Mucosa of rectum (tissue), 2 donors: ENCODE data around the gene NUP37.
A peak's percentile ranks its signal among the peaks of the same experiment; 100 is the strongest.
"Not testable (repeated sequence)": the region's sequence is repeated elsewhere in the genome, so short reads cannot be mapped to it uniquely, and the experiment has no call there.

Experiments used
- H3K27ac ChIP-seq, 2 donors: one replicate each; pipeline ENCODE4 v1.7.0; 2013; ENCODE audit warnings: inconsistent platforms in 2 of 2, low read depth in 2 of 2, low read length in 2 of 2
- H3K27me3 ChIP-seq, 2 donors: one replicate each; pipeline ENCODE4 v1.7.0; 2013; ENCODE audit warnings: low read length in 2 of 2; ENCODE audit not compliant: control insufficient read depth in 2 of 2, insufficient read depth in 2 of 2
- H3K36me3 ChIP-seq, 2 donors: one replicate each; pipeline ENCODE4 v1.7.0; 2013; ENCODE audit warnings: low read length in 2 of 2; ENCODE audit not compliant: control insufficient read depth in 2 of 2, insufficient read depth in 2 of 2
- H3K4me1 ChIP-seq, 2 donors: one replicate each; pipeline ENCODE4 v1.7.0; 2013; ENCODE audit warnings: low read length in 2 of 2, mild to moderate bottlenecking in 1 of 2; ENCODE audit not compliant: control insufficient read depth in 2 of 2, insufficient read depth in 2 of 2
- H3K4me3 ChIP-seq, 2 donors: one replicate each; pipeline ENCODE4 v1.7.0; 2013; ENCODE audit warnings: low read length in 2 of 2
- H3K9ac ChIP-seq, 2 donors: one replicate each; pipeline ENCODE4 v1.7.0; 2013; ENCODE audit warnings: low read length in 2 of 2, low read depth in 1 of 2, mild to moderate bottlenecking in 1 of 2
- H3K9me3 ChIP-seq, 2 donors: one replicate each; pipeline ENCODE4 v1.7.0; 2013; ENCODE audit warnings: low read length in 2 of 2; ENCODE audit not compliant: control insufficient read depth in 2 of 2
- donor health status: healthy.
- donor health status: Normal muscosa, but diverticular disease.

Gene NUP37

DNA sequence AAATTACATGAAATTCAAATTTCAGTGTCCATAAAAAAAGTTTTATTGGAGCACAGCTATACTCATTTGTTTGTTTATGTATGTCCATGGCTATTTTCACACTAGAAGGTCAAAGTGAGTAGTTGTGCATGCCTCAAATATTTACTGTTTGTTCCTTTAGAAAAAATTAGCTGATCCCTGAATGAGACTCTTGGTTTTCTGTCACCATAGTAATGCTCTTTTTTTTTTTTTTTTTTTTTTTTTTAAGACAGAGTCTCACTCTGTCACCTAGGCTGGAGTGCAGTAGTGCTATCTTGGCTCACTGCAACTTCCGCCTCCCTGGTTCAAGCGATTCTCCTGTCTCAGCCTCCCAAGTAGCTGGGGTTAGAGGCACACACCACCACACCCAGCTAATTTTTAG is 1.4 kb upstream of the NUP37 start:
- Histone ChIP-seq H3K4me3 (peak overlapping the region in 1 of 2 donors; percentile 98), H3K4me1 (peaks cover 9 to 12% of the 10 kb centered on the region in 2 donors)
- H3K27ac ChIP-seq, H3K9ac ChIP-seq, H3K9me3 ChIP-seq, H3K36me3 ChIP-seq, H3K27me3 ChIP-seq: not testable (repeated sequence)

DNA sequence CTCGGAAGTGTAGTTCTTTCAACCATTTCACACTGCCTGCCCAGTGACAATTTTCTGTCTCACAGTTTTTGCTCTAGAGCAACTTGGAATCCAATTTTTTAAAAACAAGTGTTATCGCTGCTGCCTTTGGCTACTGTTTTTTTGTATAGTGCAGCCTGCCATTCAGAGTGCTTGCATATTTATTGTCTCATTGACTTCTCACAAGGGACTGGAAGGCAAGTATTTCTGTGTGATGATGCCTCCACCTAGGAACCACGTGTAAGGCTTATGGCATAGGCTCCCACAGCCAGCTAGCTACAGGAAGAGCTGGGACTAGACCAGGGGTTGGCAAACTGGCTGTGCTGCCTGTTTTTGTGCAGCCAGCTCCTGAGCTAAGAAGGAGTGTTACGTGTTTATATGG is 972 bp upstream of the NUP37 start:
- H3K9ac ChIP-seq = peak overlapping the region; percentile 63 to 87
- H3K4me3 ChIP-seq = peak overlapping the region; percentile 96 to 98

DNA sequence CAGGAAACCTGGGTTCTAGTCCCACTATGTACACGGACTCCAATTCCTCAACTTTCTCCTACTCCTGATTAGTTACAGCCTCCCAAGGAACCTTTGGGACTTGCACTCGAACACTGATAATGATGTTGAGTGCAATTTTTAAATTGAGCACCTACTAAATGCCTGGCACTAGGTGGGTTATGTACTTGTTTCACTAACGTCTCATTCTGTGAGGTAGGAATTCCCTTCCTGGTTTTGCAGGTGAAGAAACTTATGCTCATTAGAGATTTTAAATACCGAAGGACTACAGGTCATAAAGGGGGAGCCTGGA is 605 bp upstream of the NUP37 start:
- Histone ChIP-seq H3K27ac (no peak overlapping the region), H3K9me3 (no peaks in the 10 kb centered on the region), H3K9ac (peak overlapping the region; percentile 63 to 87), H3K4me3 (peak overlapping the region; percentile 96 to 98), H3K4me1 (peaks cover 9 to 12% of the 10 kb centered on the region in 2 donors), H3K27me3 (no peaks in the 10 kb centered on the region), H3K36me3 (peaks cover 4 to 6% of the 10 kb centered on the region in 2 donors)

More for the DNA sequence above, 972 bp upstream of the NUP37 start:
- no peak overlapping the region for H3K27ac ChIP-seq
- no peaks in the 10 kb centered on the region for H3K27me3 ChIP-seq
- H3K4me1 ChIP-seq = peaks cover 9 to 12% of the 10 kb centered on the region in 2 donors
- peaks cover 2 to 6% of the 10 kb centered on the region in 2 donors for H3K36me3 ChIP-seq
- H3K9me3 ChIP-seq = no peaks in the 10 kb centered on the region

DNA sequence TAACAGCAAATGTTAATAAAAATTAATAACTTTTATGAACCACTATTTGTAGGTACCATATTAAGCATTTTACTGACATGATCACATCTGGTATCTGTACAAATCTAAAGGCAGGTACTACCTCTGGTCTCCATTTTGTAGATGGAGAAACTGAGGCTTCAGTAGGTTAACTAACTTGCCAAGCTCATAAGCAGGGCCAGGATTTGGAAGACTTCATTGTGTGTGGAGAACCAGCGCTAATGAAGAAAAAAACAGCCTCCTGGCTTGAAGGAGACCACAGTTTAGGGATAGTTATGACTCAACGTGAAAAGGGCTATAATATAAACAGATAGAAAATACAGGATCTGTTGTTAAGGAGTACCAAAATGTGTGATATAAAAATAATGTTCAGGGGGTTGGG is 1.0 kb downstream of the NUP37 start:
- Histone ChIP-seq H3K36me3 (peaks cover 9% of the 10 kb centered on the region in 2 donors), H3K27me3 (no peaks in the 10 kb centered on the region), H3K9ac (peak overlapping the region in 1 of 2 donors; percentile 95), H3K4me1 (peaks cover 9 to 12% of the 10 kb centered on the region in 2 donors), H3K9me3 (no peaks in the 10 kb centered on the region), H3K27ac (no peak overlapping the region), H3K4me3 (peak overlapping the region; percentile 96 to 98)

DNA sequence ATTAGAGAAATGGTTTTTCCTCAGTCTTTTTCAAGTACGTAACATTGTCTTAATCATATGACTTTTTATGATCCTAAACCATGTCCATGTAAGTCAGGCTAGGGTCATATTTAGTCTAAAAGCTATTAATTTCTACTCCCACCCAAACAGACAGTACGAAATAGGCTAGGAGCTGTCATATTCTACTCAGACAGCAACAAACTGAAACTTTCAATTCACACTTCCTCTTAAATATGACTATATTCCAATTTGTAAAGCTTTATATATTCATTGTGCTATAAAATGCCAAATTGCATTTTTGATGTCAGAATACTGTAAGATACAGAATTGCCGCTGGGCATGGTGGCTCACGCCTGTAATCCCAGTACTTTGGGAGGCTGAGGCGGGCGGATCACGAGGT is 3.5 kb downstream of the NUP37 start:
- H3K4me1 ChIP-seq = peaks cover 9 to 12% of the 10 kb centered on the region in 2 donors
- H3K27me3 ChIP-seq = no peaks in the 10 kb centered on the region
- no peak overlapping the region for H3K4me3 ChIP-seq
- H3K27ac ChIP-seq = no peak overlapping the region
- peaks cover 11 to 14% of the 10 kb centered on the region in 2 donors for H3K36me3 ChIP-seq
- no peak overlapping the region for H3K9ac ChIP-seq
- H3K9me3 ChIP-seq = no peaks in the 10 kb centered on the region

DNA sequence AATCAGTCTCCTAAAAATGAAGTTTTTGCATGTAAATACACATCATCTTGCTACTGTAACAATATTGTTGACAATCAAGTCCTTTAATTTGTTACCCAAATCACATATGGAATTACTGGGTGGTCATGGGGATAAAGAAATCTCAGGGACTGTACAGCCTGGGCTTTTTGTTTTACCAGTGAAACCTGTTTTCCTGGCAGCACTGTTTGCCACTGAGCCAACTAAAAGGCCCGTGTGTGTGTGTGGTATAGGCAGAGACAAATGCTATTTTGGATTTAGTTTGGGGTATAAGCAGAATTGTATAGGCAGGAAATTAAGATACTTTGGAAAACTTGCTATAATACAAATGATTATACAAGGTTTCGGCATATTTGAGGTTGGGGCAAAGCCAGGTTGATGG is 5.7 kb downstream of the NUP37 start:
- H3K36me3 ChIP-seq = peaks cover 16 to 22% of the 10 kb centered on the region in 2 donors
- H3K4me3 ChIP-seq = no peak overlapping the region
- no peaks in the 10 kb centered on the region for H3K9me3 ChIP-seq
- no peak overlapping the region for H3K27ac ChIP-seq
- H3K27me3 ChIP-seq = no peaks in the 10 kb centered on the region
- H3K4me1 ChIP-seq = peaks cover 0 to 5% of the 10 kb centered on the region in 2 donors
- H3K9ac ChIP-seq = no peak overlapping the region

DNA sequence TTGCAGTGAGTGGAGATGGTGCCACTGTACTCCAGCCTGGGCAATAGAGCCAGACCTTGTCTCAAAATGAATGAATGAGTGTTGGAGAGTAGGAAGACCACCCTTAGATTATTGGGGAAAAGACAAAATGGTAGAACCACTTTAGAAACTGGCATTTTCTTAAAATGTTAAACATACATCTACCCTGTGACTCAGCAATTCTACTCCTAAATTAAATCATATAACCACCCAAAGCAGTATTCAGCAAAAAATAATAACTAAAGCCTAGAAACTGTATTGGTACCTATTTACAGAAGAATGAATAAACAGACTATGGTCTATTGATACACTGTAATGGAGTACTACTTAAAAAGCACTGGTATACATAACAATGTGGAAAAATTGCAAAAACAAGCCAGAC is 9.1 kb downstream of the NUP37 start:
- H3K36me3 ChIP-seq = peaks cover 39 to 42% of the 10 kb centered on the region in 2 donors
- H3K4me3 ChIP-seq = no peak overlapping the region
- H3K9ac ChIP-seq = no peak overlapping the region
- H3K9me3 ChIP-seq = peaks cover 0 to 9% of the 10 kb centered on the region in 2 donors
- no peaks in the 10 kb centered on the region for H3K4me1 ChIP-seq
- no peaks in the 10 kb centered on the region for H3K27me3 ChIP-seq
- no peak overlapping the region for H3K27ac ChIP-seq

DNA sequence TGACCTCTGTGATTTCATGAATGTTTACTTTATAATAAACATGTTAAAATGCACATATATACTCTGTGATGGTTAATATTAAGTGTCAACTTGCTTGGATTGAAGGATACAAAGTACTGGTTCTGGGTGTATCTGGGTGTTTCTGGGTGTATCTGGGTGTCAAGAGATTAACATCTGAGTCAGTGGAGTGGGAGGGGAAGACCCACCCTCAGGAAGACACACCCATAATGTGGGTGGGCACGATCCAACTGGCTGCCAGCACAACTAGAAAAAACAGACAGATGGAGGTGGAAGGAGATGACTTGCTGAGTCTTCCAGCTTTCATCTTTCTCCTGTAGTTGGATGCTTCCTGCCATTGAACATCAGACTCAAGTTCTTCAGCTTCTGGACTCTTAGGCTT is 11.9 kb downstream of the NUP37 start:
- Histone ChIP-seq H3K9me3 (peaks cover 0 to 9% of the 10 kb centered on the region in 2 donors), H3K4me3 (no peak overlapping the region), H3K27me3 (no peaks in the 10 kb centered on the region), H3K36me3 (peaks cover 35 to 40% of the 10 kb centered on the region in 2 donors), H3K27ac (no peak overlapping the region), H3K4me1 (no peaks in the 10 kb centered on the region), H3K9ac (no peak overlapping the region)

DNA sequence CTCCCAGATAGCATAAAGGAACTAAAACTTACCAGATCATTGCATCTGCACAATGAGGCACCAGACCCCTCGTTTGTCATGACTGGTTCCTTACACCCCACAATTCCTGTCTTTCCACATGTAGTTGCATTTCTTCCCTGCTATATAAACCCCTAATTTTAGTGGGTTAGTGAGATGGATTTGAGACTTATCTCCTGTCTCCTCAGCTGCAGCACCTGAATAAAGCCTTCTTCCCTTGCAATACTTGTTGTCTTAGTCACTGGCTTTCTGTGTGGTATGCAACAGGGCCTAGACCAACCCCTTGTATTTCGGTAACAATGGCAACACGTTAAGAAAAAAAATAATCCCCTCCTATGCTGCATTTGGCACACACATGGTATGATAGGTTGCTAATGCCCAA is 13.0 kb downstream of the NUP37 start:
- Histone ChIP-seq H3K36me3 (peaks cover 35 to 40% of the 10 kb centered on the region in 2 donors), H3K9me3 (peaks cover 0 to 9% of the 10 kb centered on the region in 2 donors), H3K27me3 (no peaks in the 10 kb centered on the region), H3K4me1 (no peaks in the 10 kb centered on the region), H3K27ac (no peak overlapping the region), H3K4me3 (no peak overlapping the region), H3K9ac (no peak overlapping the region)

DNA sequence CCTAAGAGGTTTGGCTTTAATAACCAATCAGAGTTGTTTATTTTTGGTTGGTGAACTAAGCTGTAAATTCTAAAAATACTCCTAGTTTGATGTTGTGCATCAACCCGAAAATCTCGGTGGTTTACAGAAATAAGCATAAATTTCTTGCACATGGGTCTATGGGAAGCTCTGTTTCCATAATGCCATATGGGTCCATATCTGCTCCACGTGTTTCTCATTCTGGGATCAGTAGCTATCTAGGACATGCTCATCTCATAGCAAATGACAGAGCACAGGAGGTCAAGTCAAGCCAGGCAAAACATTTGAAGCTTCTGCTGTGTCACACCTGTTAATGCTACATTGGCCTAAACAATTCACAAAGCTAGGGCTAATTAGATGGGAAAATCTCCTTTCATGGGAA is 23.1 kb downstream of the NUP37 start:
- H3K4me3 ChIP-seq = no peak overlapping the region
- H3K36me3 ChIP-seq = peaks cover 17 to 21% of the 10 kb centered on the region in 2 donors
- no peak overlapping the region for H3K27ac ChIP-seq
- no peaks in the 10 kb centered on the region for H3K27me3 ChIP-seq
- H3K9ac ChIP-seq = no peak overlapping the region
- H3K4me1 ChIP-seq = no peaks in the 10 kb centered on the region
- H3K9me3 ChIP-seq = no peaks in the 10 kb centered on the region

DNA sequence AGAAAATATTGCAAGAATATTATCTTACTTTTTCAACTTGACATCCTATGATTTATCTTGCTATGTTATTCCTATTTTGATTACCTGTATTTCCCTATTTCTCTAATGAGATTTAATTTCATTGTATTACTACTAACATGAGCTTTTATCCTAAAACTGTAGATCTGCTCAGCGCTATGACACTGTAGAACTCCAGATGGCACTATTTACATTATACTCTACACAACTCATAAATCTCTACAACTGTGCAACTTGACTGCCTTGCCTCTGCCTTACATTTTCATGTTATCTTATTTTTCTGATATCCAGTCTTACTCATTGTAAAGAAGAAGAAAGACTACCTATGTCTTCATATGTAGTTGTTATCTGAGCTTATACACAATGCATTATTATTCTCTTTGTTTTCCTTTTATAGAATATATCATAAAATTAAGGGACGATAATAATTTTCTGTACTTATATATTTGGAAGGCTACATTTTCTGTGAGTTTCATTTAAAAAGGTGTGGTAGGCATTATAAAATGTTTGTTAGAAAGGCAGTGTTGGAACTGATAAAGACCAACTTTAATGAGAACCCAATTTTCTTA is 24.1 kb downstream of the NUP37 start:
- Histone ChIP-seq H3K9me3 (no peaks in the 10 kb centered on the region), H3K27ac (no peak overlapping the region), H3K4me3 (no peak overlapping the region), H3K36me3 (peaks cover 17 to 21% of the 10 kb centered on the region in 2 donors), H3K27me3 (no peaks in the 10 kb centered on the region), H3K4me1 (no peaks in the 10 kb centered on the region), H3K9ac (no peak overlapping the region)
